WI38 (cell line): ENCODE measurements around the gene MUC4.
"Not testable (repeated sequence)": the region's sequence is repeated elsewhere in the genome, so short reads cannot be mapped to it uniquely, and the experiment has no call there.

Experiments used
- H3K4me3 ChIP-seq: 2 replicates; pipeline ENCODE4 v1.5.1; 2011; ENCODE audit warnings: low read depth, mild to moderate bottlenecking, control low read depth, low read length
- CTCF ChIP-seq: IDR thresholded peaks from 2 replicates; pipeline ENCODE4 v1.5.1; 2012; ENCODE audit warnings: low read depth, mild to moderate bottlenecking, control low read depth, low read length

Gene MUC4

GRCh38 chr3:195803289-195803908 is 8.3 kb downstream of the MUC4 start:
- H3K4me3 ChIP-seq = no peak overlapping the region
- TF ChIP-seq CTCF = no peak

GRCh38 chr3:195802795-195803194 is 8.9 kb downstream of the MUC4 start:
- H3K4me3 ChIP-seq = no peak overlapping the region
- TF ChIP-seq CTCF = no peak

GRCh38 chr3:195802261-195802701 is 9.4 kb downstream of the MUC4 start:
- no peak overlapping the region for H3K4me3 ChIP-seq
- no peak for TF ChIP-seq CTCF

- TF ChIP-seq CTCF = no peak
- H3K4me3 ChIP-seq = no peak overlapping the region
Measured at GRCh38 chr3:195801251-195802183, 10.2 kb downstream of the MUC4 start.

GRCh38 chr3:195800240-195800639 is 11.5 kb downstream of the MUC4 start:
- TF ChIP-seq CTCF = no peak
- H3K4me3 ChIP-seq = no peak overlapping the region

GRCh38 chr3:195796795-195797194 is 14.9 kb downstream of the MUC4 start:
- no peak overlapping the region for H3K4me3 ChIP-seq
- no peak for TF ChIP-seq CTCF

- H3K4me3 ChIP-seq = no peak overlapping the region
Measured at GRCh38 chr3:195794708-195795107, 17.0 kb downstream of the MUC4 start.

GRCh38 chr3:195792621-195793020 is 19.1 kb downstream of the MUC4 start:
- not testable (repeated sequence) for H3K4me3 ChIP-seq

More at GRCh38 chr3:195794708-195795107, 17.0 kb downstream of the MUC4 start:
- TF ChIP-seq CTCF = no peak
